GM10266 (cell line): Measurements from ENCODE around the gene MAGED2.
A peak's percentile ranks its signal among the peaks of the same experiment; 100 is the strongest.
"Not testable (repeated sequence)": the region's sequence is repeated elsewhere in the genome, so short reads cannot be mapped to it uniquely, and the experiment has no call there.

Source experiments
- DNase-seq: peaks from one replicate; pipeline ENCODE4 v3.0.0; 2012; ENCODE audit errors: extremely low spot score
- CTCF ChIP-seq: IDR thresholded peaks from 2 replicates; pipeline ENCODE4 v1.5.1; 2012; ENCODE audit warnings: mild to moderate bottlenecking, low read depth; ENCODE audit not compliant: control insufficient read depth, insufficient read depth; ENCODE audit errors: missing control alignments

MAGED2 gene

GRCh38 chrX:54807524-54808108 is at the start of gene MAGED2:
MAGED2 (plus strand) TSS chrX:54807745; CDS start chrX:54809332, 1,587 bp downstream.
- TF ChIP-seq CTCF: no peak
- no peak for DNase-seq

- TF ChIP-seq CTCF: no peak
- no peak for DNase-seq
Observed at GRCh38 chrX:54758114-54759055, 49.2 kb upstream of the MAGED2 start.

- not testable (repeated sequence) for DNase-seq
Observed at GRCh38 chrX:54774391-54775094, 33.0 kb upstream of the MAGED2 start.

GRCh38 chrX:54776061-54776460 is 31.5 kb upstream of the MAGED2 start:
- DNase-seq: no peak
- no peak for TF ChIP-seq CTCF

- no peak for DNase-seq
- no peak for TF ChIP-seq CTCF
Observed at GRCh38 chrX:54776987-54777672, 30.4 kb upstream of the MAGED2 start.

GRCh38 chrX:54785901-54786300 is 21.6 kb upstream of the MAGED2 start:
- no peak for TF ChIP-seq CTCF
- DNase-seq: no peak

GRCh38 chrX:54786967-54787366 is 20.6 kb upstream of the MAGED2 start:
- TF ChIP-seq CTCF: peak; percentile 26
- no peak for DNase-seq
